T1000 (cell line): ENCODE measurements around the gene PGPEP1.

Experiments used
- DNase-seq: peaks from one replicate; lab custom pipeline; 2025; ENCODE audit warnings: mixed read lengths; lab: John Stamatoyannopoulos, UW

The PGPEP1 gene

GRCh38 chr19:18340190-18340989, at the start of gene PGPEP1:
PGPEP1 (plus strand) TSS chr19:18340598; CDS start chr19:18340682, 84 bp downstream.
- peak; percentile 14 for DNase-seq

GRCh38 chr19:18291019-18291524, 49.3 kb upstream of the PGPEP1 start:
- no peak for DNase-seq

GRCh38 chr19:18291590-18292461, 48.6 kb upstream of the PGPEP1 start:
- no peak for DNase-seq

- no peak for DNase-seq
Observed at GRCh38 chr19:18292462-18292809, 48.0 kb upstream of the PGPEP1 start.

GRCh38 chr19:18292810-18293641, 47.4 kb upstream of the PGPEP1 start:
- no peak for DNase-seq

GRCh38 chr19:18293642-18294466, 46.5 kb upstream of the PGPEP1 start:
- no peak for DNase-seq

- no peak for DNase-seq
Observed at GRCh38 chr19:18294467-18294864, 45.9 kb upstream of the PGPEP1 start.

GRCh38 chr19:18295034-18295451, 45.4 kb upstream of the PGPEP1 start:
- DNase-seq: no peak

GRCh38 chr19:18297308-18297707, 43.1 kb upstream of the PGPEP1 start:
- no peak for DNase-seq

- DNase-seq: no peak
Observed at GRCh38 chr19:18298601-18299000, 41.8 kb upstream of the PGPEP1 start.

GRCh38 chr19:18299654-18300053, 40.7 kb upstream of the PGPEP1 start:
- no peak for DNase-seq

- no peak for DNase-seq
Observed at GRCh38 chr19:18300930-18301717, 39.3 kb upstream of the PGPEP1 start.

GRCh38 chr19:18301718-18302111, 38.7 kb upstream of the PGPEP1 start:
- no peak for DNase-seq

GRCh38 chr19:18304208-18304457, 36.3 kb upstream of the PGPEP1 start:
- DNase-seq: no peak

- peak; percentile 33 for DNase-seq
Observed at GRCh38 chr19:18304458-18305310, 35.7 kb upstream of the PGPEP1 start.

- no peak for DNase-seq
Observed at GRCh38 chr19:18306209-18306887, 34.0 kb upstream of the PGPEP1 start.

GRCh38 chr19:18306888-18307260, 33.5 kb upstream of the PGPEP1 start:
- DNase-seq: no peak

- no peak for DNase-seq
Observed at GRCh38 chr19:18307271-18307681, 33.1 kb upstream of the PGPEP1 start.
